Right atrium auricular region (tissue), 2 donors: ENCODE measurements around the gene SUMF1. TPM values are rescaled to one million over a fixed set of nuclear protein-coding genes. Genes with fewer than 3 reads are reported as not detected.
"Not testable (repeated sequence)": the region's sequence is repeated elsewhere in the genome, so short reads cannot be mapped to it uniquely, and the experiment has no call there.

Experiments used
- DNase-seq: peaks from one replicate; pipeline ENCODE4 v3.0.0-alpha.2; 2019; ENCODE audit warnings: low spot score
- H3K27ac ChIP-seq, 2 donors: fragments of 200-600 bp; sonication (generic); 1 replicate in 1 of 2; 2 replicates in 1 of 2; pipeline ENCODE4 v1.5.1; 2016 to 2019
- H3K27me3 ChIP-seq, 2 donors: fragments of 200-600 bp; sonication (generic); one replicate each; pipeline versions ENCODE4 v1.5.1 to v1.6.0; 2017 to 2019
- H3K36me3 ChIP-seq: fragments of 200-600 bp; sonication (generic); one replicate; pipeline ENCODE4 v1.5.1; 2016
- H3K4me1 ChIP-seq, 2 donors: fragments of 200-600 bp; sonication (generic); one replicate each; pipeline versions ENCODE4 v1.5.1 to v1.6.0; 2017 to 2019
- H3K4me3 ChIP-seq, 2 donors: fragments of 200-600 bp; sonication (generic); 1 replicate in 1 of 2; 2 replicates in 1 of 2; pipeline ENCODE4 v1.5.1; 2017 to 2019; ENCODE audit warnings: mild to moderate bottlenecking in 1 of 2, moderate library complexity in 1 of 2
- H3K9me3 ChIP-seq, 2 donors: fragments of 200-600 bp; sonication (generic); one replicate each; pipeline ENCODE4 v1.5.1; 2019
- total RNA-seq, 2 donors: library from RNA; depleted of rRNA; stranded (reverse); fragments of >200 nt; gene quantifications; one replicate each; pipeline ENCODE4 v1.1.0, GENCODE V29; 2016
- TF ChIP-seq, protein P1 (sequence below), 2 donors: fragments of 200-600 bp; sonication (generic); IDR thresholded peaks; one replicate each; pipeline ENCODE4 v1.5.1; 2019; ENCODE audit warnings: antibody characterized with exemption in 2 of 2

The SUMF1 gene
- total RNA-seq, 2 donors from 2014 or later = 12.1 to 22.6 TPM

DNA sequence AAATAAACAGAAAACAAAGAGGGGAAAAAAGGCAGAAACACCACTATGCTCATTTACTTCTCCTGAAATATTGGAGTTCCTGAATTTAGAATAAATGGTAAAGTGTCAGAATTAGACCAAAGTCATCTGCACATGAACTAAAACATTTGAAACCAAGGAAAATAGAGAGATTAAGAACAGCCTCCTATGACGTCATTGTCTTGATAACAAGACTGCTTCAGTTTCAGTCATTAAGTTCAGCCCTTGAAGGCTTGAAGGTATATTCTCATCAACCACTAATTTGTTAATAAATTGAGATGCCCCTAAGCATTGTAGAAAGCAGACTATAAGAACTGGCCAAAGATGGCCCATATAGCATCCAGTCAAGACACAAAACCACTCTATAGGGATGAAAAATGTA, 2.5 kb downstream of the SUMF1 start:
- H3K36me3 ChIP-seq = no peaks in the 10 kb centered on the region
- H3K4me3 ChIP-seq = no peak overlapping the region
- no peaks in the 10 kb centered on the region for H3K9me3 ChIP-seq
- no peak overlapping the region for H3K27ac ChIP-seq
- DNase-seq = no peak
- TF ChIP-seq, protein P1, sequence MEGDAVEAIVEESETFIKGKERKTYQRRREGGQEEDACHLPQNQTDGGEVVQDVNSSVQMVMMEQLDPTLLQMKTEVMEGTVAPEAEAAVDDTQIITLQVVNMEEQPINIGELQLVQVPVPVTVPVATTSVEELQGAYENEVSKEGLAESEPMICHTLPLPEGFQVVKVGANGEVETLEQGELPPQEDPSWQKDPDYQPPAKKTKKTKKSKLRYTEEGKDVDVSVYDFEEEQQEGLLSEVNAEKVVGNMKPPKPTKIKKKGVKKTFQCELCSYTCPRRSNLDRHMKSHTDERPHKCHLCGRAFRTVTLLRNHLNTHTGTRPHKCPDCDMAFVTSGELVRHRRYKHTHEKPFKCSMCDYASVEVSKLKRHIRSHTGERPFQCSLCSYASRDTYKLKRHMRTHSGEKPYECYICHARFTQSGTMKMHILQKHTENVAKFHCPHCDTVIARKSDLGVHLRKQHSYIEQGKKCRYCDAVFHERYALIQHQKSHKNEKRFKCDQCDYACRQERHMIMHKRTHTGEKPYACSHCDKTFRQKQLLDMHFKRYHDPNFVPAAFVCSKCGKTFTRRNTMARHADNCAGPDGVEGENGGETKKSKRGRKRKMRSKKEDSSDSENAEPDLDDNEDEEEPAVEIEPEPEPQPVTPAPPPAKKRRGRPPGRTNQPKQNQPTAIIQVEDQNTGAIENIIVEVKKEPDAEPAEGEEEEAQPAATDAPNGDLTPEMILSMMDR (IDR thresholded peaks at IDR 0.05) = no peak
- peaks cover 0 to 23% of the 10 kb centered on the region in 2 donors for H3K4me1 ChIP-seq
- no peaks in the 10 kb centered on the region for H3K27me3 ChIP-seq

DNA sequence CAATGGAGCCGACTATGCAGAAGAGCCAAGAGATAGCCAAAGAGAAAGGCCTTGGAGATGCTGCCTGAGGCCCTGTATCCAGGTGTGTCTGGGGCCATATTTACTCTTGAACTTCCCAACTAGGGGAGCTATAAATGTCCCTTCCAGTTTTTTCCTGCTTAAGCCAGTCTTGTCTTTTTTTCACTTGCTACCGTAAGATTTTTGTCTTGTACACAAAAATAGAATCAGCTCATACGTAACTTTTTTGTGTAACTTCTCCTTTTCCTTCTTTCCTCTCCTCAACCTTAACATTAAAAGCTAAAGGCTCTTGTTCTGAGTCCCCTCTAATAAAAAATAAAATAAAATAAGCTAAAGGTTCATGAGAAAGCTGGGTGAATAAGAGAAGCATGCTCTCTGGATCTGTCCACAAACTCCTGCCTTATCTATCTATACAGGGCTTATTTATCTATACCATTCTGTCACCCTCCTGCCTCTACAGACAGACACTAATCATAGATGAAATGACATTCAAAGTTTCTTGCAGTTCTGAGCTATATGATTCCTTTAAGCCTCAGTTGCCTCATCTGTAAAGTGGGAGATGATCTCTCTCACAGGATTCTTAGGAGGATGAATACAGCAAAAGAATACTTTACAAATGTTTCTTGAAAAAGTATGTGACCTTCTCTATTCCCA, 4.6 kb downstream of the SUMF1 start:
- no peaks in the 10 kb centered on the region for H3K9me3 ChIP-seq
- peaks cover 0 to 21% of the 10 kb centered on the region in 2 donors for H3K4me1 ChIP-seq
- no peak overlapping the region for H3K4me3 ChIP-seq
- TF ChIP-seq, protein P1 (IDR thresholded peaks at IDR 0.05) = no peak
- no peak for DNase-seq
- H3K36me3 ChIP-seq = no peaks in the 10 kb centered on the region
- no peak overlapping the region for H3K27ac ChIP-seq
- no peaks in the 10 kb centered on the region for H3K27me3 ChIP-seq

DNA sequence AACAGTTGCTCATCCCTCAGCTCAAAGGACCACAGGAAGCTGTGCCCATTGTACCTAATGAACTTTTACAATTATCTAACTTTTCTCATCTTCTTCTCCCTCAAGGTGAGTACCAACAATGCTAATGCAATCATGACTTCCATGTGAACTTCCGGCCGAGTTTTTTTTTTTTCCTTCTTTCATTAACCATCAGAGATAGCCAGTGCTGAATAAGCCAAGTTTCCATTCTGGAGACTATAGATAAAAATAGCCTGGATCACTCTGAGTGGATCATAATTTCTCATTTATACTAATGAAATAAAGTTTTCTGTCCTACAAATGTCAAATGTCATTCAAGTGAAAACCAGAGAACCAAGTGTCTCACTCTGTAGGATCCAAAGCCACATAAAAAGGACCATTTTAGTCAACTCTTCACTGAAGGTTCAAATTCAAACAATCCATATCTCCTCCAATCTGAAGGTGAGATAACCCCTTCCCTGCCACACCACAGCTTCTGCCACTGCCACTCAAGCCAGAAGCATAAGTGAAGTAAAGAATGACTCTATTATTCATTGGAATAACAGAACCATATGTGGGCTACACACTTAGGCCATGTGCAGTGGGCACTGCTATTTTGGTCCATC, 5.5 kb downstream of the SUMF1 start:
- DNase-seq = no peak
- Histone ChIP-seq H3K27me3 (no peaks in the 10 kb centered on the region), H3K9me3 (no peaks in the 10 kb centered on the region), H3K27ac (no peak overlapping the region), H3K4me1 (peaks cover 0 to 17% of the 10 kb centered on the region in 2 donors), H3K36me3 (no peaks in the 10 kb centered on the region), H3K4me3 (no peak overlapping the region)
- TF ChIP-seq, protein P1 (IDR thresholded peaks at IDR 0.05) = no peak

DNA sequence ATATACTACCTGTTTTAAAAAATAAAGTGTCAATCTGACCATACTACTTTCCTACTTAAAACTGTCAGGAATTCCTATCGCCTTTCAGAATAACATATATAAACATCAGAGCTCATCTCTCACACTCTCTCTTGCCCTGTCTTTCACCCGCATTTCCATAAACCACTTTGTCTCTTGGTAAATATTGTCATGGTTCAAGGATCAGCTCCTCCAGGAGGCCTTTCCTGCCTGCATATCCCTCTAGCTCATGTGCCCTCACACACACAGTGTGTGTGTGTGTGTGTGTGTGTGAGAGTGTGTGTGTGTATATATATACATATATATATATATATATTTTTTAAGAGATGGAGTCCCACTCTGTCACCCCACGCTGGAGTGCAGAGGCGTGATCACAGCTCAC, 6.7 kb downstream of the SUMF1 start:
- TF ChIP-seq, protein P1 (IDR thresholded peaks at IDR 0.05) = no peak
- Histone ChIP-seq H3K4me1 (peaks cover 0 to 9% of the 10 kb centered on the region in 2 donors), H3K27ac (no peak overlapping the region), H3K9me3 (no peaks in the 10 kb centered on the region), H3K4me3 (no peak overlapping the region), H3K27me3 (no peaks in the 10 kb centered on the region), H3K36me3 (no peaks in the 10 kb centered on the region)
- DNase-seq = no peak

DNA sequence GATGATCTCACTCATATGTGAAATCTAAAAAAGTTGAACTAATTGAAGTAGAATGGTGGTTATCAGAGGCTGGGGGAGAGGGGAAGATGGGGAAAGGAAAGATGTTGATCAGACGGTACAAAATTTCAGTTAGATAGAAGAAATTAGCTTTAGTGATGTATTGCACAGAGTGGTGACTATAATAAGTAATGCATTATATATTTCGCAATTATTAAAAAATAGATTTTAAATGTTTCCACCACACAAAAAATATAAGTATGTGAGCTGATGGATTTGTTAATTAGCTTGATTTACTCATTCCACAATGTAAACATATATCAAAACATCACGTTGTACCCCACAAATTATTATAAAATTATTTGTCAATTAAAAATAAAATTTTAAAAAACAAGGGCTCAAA, 8.1 kb downstream of the SUMF1 start:
- no peaks in the 10 kb centered on the region for H3K9me3 ChIP-seq
- H3K4me1 ChIP-seq = peaks cover 0 to 9% of the 10 kb centered on the region in 2 donors
- no peaks in the 10 kb centered on the region for H3K36me3 ChIP-seq
- no peak overlapping the region for H3K4me3 ChIP-seq
- H3K27me3 ChIP-seq = no peaks in the 10 kb centered on the region
- no peak for DNase-seq
- no peak overlapping the region for H3K27ac ChIP-seq
- TF ChIP-seq, protein P1 (IDR thresholded peaks at IDR 0.05) = no peak

DNA sequence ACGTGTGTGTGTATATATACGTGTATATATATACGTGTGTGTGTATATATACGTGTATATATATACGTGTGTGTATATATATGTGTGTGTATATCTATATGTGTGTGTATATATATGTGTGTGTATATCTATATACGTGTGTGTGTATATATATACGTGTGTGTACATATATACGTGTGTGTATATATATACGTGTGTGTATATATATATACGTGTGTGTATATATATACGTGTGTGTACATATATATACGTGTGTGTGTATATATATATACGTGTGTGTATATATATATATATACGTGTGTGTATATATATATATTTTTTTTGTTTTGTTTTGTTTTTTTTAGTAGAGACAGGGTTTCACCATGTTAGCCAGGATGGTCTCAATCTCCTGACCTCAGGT, 10.3 kb downstream of the SUMF1 start:
- not testable (repeated sequence) for H3K27me3 ChIP-seq, DNase-seq, H3K9me3 ChIP-seq, H3K27ac ChIP-seq, H3K4me1 ChIP-seq, H3K36me3 ChIP-seq, H3K4me3 ChIP-seq
